Left hindlimb (tissue), 1 donor: ENCODE results near the gene NKD2.

Experiments
- DNase-seq: peaks from one replicate; pipeline ENCODE4 v3.0.0-alpha.2; 2018

NKD2 gene

DNA sequence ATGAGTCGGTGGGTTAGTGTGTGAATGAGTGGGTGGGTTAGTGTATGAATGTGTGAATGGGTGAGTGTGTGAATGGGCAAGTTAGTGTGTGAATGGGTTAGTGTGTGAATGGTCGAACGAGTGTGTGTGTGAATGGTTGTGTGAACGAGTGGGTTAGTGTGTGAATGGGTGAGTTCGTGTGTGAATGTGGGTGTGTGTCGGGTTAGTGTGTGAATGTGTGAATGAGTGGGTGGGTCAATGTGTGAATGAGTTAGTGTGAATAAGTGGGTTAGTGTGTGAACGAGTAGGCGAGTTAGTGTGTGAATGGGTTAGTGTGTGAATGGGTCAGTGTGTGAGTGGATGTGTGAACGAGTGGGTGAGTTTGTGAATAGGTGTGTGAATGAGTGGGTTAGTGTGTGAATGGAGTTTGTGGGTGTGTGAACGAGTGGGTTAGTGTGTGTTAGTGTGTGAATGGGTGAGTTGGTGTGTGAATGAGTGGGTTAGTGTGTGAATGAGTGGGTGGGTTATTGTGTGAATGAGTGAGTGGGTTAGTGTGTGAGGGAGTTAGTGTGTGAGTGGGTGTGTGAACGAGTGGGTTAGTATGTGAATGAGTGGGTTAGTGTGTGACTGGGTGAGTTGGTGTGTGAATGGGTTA lies 38.8 kb downstream of the NKD2 start:
- DNase-seq = no peak

DNA sequence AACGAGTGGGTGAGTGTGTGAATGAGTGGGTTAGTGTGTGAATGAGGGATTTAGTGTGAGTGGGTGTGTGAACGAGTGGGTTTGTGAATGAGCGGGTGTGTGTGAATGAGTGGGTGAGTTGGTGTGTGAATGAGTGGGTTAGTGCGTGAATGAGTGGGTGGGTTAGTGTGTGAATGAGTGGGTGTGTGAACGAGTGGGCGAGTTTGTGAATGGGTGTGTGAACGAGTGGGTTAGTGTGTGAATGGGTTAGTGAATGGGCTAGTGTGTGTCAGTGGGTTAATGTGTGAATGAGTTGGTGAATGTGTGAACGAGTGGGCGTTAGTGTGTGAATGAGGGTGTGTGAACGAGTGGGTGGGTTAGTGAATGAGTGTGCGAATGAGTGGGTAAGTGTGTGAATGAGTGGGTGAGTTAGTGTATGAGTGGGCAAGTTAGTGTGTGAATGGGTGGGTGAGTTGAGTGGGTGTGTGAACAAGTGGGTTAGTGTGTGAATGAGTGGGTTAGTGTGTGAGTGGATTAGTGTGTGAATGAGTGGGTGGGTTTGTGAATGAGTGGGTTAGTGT lies 39.6 kb downstream of the NKD2 start:
- no peak for DNase-seq

DNA sequence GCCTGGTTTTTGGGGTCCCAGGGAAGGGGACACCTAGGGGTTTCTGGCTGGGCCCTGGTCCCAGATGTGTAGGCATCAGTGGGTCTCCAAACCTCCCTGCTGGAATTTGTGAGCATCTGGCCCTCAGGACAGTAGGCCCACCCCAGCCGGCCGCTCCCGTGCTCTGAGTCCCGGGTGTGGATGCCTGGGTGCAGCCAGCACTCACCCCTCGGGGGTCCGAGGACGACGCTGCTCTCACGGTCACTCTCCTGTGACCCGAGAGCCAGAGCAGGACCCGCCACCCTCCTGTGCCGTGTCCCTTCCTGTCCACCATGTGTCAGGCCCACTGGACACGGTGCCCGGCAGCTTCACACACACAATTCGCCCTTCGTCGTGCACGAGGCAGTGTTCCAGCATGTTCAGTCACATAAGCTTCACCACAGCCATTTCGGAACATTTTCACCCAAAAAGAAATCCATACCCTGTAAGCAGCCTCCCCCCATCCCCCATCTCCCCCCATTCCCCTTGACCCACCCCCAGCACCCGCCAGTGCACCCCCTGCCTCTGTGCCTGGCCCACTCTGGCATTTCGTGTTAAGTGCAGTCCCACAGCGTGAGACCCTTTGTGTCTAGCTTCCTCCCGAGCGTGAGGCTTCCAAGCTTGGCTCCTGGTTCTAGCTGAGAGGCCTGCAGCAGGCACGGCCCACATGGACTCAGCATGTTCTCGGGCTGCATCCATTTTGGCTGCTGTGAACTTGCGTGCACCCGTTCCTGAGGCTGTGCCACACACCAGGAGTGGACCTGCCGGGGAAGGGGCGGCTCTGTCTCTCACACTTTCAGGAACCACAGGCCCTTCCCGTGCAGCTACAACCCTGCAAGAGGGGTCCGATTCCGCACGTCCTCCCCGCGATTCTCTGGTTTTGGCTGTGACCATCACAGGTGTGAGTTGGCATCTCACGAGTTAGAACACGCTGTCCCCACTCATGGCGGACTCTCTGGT lies 40.5 kb downstream of the NKD2 start:
- no peak for DNase-seq

DNA sequence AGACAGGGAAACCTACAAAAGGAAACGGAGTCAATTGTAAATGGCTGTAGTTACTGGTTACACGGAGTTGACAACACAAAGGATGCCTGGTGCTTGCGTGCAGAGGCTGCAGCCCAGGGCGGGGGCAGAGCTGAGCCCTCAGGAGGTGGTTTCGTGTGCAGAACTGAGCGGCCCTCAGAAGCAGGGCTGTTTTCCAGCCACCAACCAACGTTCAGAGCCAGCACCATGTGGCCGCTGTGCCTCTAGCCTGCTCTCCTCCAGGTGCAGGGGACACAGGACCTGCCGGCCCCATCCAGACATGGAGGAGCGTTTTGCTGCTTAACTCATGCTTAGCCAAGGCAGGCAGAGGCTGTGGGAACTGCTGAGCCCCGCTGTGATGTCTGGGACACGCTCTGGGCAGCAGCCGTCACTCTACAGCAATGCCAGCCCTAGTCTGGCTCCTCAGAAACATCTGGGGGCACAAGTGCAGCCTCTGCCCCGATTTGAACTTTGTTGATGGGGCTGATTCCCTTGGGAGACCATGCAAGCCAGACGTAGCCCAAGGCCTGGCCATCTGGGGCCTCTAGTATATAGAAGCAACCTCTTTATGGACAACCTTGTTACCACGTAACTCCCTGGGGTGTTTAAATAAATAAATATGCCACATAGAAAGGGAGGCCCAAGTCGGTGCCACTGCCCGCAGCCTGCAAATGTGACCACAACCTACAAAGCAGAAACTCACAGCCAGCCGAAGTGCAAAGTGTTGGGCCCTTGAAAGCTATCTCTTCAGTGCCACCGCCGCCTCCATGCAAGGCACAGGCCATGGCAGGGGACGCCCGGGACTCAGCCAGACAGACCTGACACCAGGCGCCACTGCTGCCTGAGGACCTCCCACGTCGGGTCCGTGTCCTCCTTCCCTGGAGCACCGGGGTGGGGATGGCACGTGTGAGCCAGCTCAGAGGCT lies 42.1 kb downstream of the NKD2 start:
- DNase-seq = no peak

DNA sequence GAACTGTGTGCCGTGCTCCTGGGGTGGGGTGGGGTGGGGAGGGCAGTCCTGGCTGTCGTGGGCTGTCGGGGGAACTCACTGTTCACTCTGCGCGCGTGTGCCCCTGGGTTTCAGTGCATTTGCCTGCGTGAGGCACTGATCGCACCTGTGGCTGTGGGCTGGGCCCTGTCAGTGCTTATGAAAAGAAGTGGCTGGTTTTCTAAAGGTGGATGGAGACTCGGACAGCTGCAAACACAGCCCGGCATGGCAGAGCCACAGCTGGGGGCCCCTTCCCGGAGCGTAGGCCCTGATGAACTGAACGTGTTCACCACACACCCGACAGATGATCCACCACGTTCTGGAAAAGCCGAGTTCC lies 42.7 kb downstream of the NKD2 start:
- no peak for DNase-seq

DNA sequence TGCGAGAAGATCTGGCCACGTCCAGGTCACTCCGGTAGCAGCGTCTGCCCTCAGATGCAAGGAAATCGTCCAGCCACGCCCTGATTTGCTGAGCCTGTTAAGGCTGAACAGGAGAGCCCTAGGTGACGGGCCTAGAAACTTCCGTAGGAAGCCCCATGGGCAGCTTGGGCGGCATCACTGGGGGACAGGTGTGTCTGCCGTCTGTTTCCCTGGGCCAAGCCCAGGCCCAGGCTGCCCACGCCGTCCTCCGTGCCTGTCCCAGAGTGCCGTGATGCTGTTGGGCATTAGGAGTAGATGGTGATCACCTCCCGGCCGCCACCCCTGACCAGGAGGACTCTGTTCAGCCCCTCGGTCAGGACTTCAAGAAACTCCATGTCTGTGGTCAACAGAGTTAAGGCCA lies 43.5 kb downstream of the NKD2 start:
- no peak for DNase-seq

DNA sequence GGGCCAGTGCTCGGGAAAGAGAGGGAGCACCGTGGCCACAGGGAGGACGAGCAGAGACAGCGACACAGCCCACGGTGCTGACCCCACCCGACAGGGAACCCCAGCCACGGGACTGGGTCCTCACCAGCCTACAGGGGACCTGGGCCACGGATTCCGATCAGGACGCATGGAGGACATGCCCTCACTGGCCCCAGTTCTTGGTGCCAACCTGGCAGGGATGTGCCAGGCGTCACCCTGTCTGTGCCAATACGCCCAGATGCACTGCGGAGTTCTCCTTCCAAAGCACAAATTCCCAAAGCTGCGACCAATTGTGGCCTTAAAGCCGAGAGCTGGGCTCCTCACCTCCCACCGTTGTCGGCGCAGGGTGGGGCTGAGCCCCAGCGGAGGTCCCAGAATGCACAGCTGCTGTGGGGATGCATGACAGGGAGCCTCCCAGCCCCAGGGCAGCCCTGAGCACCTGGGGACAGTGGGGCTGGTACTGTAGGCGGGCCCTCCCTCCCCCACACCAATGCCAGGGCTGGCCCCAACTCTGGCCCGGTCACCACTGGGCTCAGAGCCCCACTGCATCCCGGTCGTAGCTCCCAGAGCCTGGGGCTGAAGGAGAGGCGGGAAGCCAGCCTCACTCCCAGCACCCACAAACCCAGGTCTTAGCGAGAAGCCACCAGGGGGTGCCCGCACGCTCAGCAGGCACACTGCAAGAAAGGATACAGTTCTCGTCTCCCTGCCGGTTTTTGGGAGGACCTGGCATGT lies 44.2 kb downstream of the NKD2 start:
- no peak for DNase-seq

DNA sequence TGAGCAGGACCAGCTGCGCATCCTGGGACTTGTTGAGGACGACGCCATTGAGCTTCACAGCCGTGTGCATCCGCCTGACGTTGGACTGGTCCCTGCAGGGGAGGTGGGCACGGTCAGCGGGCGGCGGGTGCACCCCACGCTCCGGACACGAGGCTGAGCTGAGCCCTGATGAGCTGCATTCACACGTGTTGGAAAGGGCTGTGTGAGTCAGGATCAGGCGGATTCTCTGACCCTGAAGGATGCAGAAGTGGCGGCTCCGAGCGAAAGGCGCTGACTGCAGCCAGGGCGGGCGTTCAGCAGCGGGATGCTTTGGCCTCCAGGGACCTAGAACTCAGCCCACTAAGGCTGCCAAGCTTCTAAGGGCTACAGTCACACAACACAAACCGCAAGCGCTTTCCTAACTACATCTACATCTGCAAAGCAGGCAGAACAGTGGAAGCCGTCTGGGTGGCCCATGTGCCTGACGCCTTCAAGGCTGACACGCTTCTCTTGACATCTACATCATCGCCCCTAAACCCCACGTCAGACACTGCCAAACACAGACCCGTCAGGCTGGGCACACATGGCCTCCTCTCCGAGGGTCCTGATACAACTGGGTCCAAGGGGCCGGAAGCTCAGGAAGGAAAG lies 44.9 kb downstream of the NKD2 start:
- DNase-seq = no peak

DNA sequence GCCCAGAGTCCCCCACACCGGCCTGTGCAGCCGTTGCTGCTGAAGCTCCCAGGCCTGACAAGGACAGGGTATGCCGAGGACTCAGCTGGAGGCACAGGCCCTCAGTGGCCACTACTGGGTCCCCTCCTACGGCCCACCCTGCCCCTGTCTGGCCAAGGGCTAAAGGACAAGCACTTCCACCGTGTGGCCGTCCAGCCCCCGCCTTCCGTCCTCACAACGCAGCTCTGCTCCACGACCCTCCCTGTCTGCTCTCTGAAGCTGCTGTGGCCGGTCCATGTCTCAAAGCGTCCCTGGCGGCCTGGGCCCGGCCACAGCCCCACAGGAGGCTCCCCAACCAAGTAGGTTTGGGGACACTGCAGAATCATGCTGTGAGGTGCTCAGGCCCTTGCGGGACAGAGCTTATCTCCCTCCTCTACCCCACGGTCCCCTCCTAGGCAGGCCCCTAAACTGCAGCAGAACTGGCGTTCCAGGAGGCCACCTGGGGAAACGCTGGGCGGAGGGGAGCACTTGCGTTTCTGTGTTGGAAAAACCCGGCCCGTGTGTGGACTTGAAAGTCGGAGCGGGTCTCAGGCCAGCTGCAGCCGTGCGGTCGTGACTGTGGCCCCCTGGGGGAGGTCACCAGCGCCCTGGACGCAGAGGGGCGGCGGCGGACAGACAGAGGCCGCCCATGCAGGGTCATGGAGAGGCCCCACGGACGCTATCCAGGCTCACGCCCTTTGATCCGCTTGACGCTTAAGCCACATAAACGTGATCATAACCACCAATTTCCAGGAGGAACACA lies 45.6 kb downstream of the NKD2 start:
- DNase-seq = no peak

DNA sequence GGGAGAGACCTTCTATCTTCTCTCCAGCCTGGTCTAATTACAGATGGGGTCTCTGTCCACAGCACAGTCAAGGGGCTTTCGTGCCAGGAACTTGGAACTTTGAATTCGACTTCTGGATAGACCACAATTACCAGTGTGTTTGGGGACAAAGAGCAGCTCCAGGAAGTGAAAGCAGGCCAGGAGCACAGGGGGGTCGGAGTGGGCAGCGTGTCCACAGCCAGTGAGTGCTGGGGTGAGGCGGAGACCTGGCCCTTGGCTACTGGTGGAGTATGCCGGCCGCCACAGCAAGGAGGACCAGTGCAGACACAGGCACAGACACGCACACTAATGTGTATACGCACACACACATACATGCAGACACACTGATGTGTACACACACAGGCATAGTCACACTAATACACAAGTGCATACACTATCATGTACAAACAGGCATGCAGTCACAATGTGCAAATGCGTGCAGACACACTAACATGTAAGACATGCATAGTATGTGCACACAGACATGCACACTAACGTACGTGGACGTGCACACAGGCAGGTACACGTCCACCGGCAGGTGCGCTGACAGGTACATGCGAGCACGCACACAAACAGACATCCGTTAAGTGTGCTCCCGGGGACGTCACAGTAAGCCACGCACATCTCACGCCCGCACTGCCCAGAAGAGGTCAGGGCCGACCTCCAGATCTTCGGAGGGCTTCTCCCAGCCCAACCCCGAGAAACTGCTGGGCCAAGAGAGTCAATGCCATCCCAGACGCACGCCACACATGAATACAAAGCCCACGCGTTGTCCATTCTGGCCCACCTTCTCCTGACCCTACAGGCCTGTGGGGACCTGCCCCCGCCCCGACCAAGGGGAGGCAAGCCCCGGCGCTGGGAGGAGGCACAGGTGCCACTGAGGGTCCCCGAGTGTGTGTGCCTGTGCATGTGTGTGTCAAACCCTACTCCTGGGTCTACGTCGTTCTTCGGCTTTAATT lies 46.5 kb downstream of the NKD2 start:
- no peak for DNase-seq

DNA sequence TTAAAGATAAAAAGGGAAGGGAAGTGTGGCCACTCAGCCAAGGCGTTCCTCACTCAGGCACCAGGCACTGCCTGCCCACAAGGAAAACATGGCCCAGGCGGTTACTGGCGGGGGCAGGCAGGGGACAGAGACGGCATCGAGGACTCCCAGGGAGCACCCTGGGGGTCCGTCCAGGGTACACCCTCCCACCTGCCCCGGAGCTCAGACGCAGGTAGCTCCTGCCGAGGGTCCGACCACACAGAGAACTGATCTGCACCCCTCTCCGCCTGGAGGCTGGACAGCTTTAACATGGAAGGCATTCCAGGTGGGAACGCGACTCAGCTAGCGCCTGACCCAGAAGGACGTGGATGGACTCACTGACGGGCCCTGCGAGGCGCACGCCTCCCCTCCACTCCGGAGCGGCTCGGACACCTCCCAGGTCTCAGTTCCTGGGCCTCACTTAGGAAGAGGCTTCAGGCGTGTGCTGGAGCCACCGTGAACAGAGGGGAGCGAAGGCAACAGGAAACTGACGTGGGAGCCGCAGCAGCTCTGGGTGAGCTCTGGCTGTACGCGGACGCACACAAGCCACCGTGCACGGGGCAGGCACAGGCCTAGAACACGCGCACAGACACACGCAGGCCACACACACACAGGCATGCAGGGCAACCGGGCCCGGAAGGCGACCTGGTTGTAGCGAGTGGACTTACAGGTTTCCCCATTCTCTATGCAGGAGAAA lies 47.5 kb downstream of the NKD2 start:
- no peak for DNase-seq

DNA sequence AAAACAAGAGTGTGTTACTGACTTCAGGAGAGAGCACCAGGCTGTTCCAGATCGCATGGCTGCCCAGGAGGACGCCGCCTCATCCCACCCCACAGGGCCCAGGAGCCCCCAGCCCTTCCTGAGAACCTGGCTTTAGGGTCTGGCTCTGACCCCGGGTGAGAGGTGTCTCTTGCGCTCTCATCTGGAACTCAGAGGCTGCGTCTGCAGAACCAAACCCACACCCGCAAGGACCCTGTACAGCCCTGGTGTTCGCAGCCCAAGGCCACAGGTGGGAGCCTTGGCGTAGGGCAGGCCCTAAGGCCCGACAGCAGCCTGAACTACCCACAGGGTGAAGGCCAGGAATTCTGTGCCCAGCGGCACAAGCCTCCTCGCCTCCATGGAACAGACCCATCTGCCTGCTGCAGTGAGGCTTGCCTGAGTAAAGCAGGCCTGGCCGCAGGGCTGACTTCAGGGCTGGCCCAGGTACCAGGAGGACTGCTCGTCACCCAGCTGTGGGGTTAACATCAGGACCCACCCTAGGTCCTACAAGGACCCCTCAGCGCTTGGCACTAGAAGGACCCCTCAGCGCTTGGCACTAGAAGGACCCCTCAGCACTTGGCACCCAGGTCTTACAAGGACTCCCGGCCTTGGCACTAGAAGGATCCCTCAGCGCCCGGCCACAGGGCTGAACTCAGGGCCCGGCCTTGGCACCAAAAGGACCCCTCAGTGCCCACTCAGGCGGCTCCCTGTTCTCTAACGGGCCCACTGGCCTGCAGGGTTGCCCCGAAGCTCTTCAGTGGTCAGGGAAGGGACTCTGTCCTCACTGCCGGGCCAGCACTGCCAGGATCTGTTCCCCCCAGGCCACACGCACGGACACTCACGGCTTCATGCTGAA lies 48.2 kb downstream of the NKD2 start:
- no peak for DNase-seq

DNA sequence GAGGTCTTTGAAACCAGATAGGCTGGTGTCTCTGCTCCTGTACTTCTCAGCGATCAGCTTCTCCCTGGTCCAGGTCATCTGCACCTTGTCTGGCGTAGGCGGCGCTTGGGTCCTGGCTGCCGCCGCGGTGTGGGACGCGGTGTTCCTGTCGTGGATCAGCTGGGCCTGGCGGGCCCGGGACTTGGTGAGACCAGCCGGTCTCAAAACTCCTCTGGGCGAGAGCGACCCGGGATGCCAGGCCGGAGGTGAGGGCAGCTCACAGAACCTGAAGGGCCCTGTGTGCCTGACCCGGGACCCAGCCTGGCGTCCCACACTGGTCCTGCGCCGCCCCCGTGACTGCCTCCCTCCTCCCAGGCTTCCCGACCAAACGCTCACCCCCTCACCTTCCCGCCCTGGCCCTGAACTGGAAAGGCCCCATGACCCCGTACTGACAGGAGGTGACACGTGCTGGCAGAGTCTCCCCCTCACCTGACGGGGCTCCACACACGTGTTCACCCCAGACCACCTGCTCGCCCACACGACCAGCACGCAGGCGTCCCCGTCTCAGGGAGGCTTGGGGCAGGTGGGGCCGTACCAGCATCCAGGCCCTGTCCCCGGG lies 49.0 kb downstream of the NKD2 start:
- DNase-seq = no peak

DNA sequence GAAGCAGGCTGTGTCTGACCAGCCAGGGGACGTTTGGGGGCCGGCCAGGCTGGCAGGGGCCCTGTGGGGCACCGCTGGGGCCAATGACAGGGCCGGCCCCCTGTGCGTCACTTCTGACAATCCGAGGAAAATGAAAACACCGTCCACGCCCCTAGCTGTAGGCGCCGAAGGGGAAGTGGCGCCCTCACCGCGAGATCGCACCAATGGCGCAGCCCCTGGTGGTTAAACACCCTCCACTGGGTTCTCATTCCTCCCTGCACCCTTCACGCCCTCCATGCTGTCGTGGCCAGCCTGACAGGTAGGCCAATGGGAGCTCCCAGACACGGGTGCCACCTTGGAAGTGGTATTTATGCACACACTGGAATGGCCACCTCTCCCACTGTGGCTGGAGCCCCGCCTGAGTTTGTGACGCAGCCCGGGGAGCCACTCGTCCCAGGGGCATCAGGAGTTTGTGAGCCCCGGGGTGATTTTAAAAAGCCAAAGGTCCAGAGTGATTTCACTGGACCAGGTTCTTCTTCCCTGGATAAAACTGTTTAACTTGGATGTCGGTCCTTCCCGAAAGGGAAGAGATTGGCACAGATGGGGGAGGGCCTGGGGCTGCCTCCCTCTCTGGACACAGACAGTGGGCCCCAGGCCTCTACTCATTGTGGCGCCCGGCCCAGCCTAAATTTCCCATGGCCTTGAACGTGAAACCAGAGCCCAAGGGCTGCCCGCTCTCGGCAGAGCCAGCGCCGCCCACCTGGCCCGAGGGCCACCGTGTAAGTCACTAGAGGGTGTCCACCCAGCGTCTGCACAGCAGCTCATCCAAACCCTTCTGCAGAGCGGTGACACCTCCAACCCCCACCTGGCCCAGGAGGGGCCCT lies 49.7 kb downstream of the NKD2 start:
- DNase-seq = no peak

DNA sequence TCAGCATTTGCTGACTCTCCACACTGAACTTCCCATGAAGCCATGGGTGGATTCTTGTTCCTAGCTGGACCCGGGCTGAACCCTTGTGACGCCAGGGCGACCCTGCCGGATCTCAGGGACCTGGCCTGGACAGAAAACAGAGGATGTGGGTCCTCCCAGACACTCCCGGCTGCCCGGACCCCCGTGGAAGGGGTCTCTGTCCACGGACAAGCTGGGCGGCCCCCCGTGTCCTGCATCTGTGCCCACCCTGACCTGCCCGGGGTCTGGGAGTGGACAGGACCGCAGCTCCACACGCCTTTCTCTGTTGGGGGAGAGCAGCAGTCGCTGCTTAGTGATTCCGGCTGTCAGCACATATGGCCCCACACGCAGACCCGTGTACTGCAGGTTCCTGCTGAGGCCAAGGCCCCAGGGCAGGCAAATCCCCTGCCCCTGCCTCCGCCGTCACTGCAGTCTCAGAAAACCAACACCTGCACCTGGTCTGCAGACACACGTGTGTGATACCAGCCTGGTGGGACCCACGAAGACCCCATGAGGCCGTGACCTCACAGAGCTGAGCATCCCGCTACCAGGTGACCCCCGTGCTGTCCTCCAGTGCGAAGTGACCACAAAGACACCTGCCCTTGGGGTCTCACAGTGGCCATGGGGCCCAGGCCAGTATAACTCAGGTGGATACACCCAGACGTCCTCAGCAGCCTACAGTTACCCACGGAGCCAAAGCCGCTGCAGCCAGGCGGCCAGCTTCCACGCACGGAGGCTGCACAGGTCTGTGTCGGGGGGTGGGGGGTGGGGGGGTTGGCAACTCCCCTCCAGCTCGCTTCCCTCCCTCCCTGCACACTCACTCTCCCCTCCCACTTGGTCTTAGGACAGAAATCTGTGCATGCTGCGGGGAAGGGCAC lies 50.6 kb downstream of the NKD2 start:
- DNase-seq = no peak
